ENCODE results near the gene HVCN1.

The HVCN1 gene

GRCh38 chr12:110670161-110670701 is 18.7 kb downstream of the HVCN1 start:
- in situ Hi-C loops (cut with HindIII; ENCODE audit: low sequenced_read_pairs): no loop called here
- no peak for DNase-seq (ENCODE audit: low read depth, low spot score)
- no peak overlapping the region for H3K4me3 ChIP-seq (ENCODE audit: low read depth, low read length)
- no peak for TF ChIP-seq CTCF (IDR thresholded peaks at IDR 0.05; ENCODE audit: low read depth, low read length)

- H3K4me3 ChIP-seq (ENCODE audit: low read depth, low read length): no peak overlapping the region
- DNase-seq (ENCODE audit: low read depth, low spot score): no peak
- TF ChIP-seq CTCF (IDR thresholded peaks at IDR 0.05; ENCODE audit: low read depth, low read length): no peak
- in situ Hi-C loops (cut with HindIII; ENCODE audit: low sequenced_read_pairs): no loop called here
These were observed 19.8 kb downstream of the HVCN1 start for GRCh38 chr12:110669193-110669502.

- TF ChIP-seq CTCF (IDR thresholded peaks at IDR 0.05; ENCODE audit: low read depth, low read length): no peak
- DNase-seq (ENCODE audit: low read depth, low spot score): no peak
- in situ Hi-C loops (cut with HindIII; ENCODE audit: low sequenced_read_pairs): no loop called here
- H3K4me3 ChIP-seq (ENCODE audit: low read depth, low read length): no peak overlapping the region
These were observed 20.3 kb downstream of the HVCN1 start for GRCh38 chr12:110668480-110669192.

GRCh38 chr12:110667671-110668070 is 21.2 kb downstream of the HVCN1 start:
- no peak for DNase-seq (ENCODE audit: low read depth, low spot score)
- TF ChIP-seq CTCF (IDR thresholded peaks at IDR 0.05; ENCODE audit: low read depth, low read length): no peak
- H3K4me3 ChIP-seq (ENCODE audit: low read depth, low read length): no peak overlapping the region
- in situ Hi-C loops (cut with HindIII; ENCODE audit: low sequenced_read_pairs): no loop called here

GRCh38 chr12:110666892-110667291 is 22.0 kb downstream of the HVCN1 start:
- in situ Hi-C loops (cut with HindIII; ENCODE audit: low sequenced_read_pairs): no loop called here
- no peak overlapping the region for H3K4me3 ChIP-seq (ENCODE audit: low read depth, low read length)
- no peak for TF ChIP-seq CTCF (IDR thresholded peaks at IDR 0.05; ENCODE audit: low read depth, low read length)
- DNase-seq (ENCODE audit: low read depth, low spot score): no peak

GRCh38 chr12:110661337-110661972 is 27.5 kb downstream of the HVCN1 start:
- no peak for DNase-seq (ENCODE audit: low read depth, low spot score)

More at GRCh38 chr12:110661337-110661972, 27.5 kb downstream of the HVCN1 start:
- no peak overlapping the region for H3K4me3 ChIP-seq (ENCODE audit: low read depth, low read length)
- TF ChIP-seq CTCF (IDR thresholded peaks at IDR 0.05; ENCODE audit: low read depth, low read length): no peak
- in situ Hi-C loops (cut with HindIII; ENCODE audit: low sequenced_read_pairs): no loop called here

All from astrocyte of the spinal cord (primary cell).